ENCODE results near the gene RAB25.
"Not testable (repeated sequence)": the region's sequence is repeated elsewhere in the genome, so short reads cannot be mapped to it uniquely, and the experiment has no call there.

RAB25 gene

DNA sequence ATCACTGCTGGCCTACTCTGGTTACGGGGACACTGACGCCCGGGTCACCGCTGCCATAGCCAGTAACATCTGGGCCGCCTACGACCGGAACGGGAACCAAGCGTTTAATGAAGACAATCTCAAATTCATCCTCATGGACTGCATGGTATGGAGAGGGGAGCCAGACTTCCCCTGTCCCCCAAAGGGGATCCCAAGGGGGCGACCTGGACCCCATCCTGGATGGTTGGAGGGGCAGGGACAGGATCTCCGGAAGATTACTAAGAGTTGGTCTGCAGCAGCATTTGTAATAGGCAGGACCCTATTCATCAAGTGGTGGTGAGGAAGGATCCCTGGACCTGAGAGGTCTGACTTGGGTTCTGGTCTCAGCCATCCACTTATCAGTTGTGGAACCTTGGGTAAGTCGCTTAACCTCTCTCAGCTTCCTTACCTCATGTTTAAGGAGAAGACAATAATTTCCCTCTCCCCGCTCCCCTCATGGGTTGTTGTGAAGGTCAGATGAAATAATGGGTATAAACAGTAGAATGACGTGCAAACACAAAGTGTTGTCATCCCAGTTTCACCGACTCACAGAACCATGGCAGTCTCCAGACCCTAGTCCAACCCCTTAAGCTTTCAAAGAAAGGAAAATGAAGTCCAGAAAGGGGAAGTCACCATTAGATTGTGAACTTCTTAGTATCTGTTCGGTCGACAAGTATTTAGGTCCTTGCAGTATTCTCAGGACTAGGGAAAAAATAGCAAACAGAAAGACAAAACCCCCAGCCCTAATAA lies 5.5 kb upstream of the RAB25 start:
- DNase-seq, result no peak

DNA sequence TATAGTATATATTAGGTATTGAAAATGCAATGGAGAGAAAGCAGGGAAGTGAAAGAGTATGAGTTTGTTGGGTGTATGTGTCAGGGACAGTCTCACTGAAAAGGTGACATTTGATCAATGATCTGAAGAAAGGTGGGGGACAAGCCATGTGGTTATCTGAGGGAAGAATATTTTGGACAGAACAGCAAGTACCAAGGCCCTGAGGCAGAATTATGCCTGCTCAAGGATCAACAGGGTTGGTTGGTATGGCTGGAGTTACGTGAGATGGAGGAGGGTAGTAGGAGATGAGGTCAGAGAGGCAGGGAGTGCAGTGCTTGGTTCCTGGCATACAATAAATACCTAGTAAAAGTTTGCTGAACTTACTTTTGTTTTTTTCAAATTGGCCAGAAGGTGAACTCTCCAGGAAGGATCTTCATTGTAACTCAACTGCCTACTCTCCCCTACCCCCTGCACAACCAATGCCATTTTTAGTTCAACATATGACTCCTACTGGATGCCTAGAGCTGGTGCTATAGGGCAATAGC lies 4.6 kb upstream of the RAB25 start:
- no peak for DNase-seq

- no peak for DNase-seq
Measured at GRCh38 chr1:156062189-156062588, 1.2 kb downstream of the RAB25 start.

- no peak for DNase-seq
Measured at GRCh38 chr1:156063997-156064285, 3.0 kb downstream of the RAB25 start.

DNA sequence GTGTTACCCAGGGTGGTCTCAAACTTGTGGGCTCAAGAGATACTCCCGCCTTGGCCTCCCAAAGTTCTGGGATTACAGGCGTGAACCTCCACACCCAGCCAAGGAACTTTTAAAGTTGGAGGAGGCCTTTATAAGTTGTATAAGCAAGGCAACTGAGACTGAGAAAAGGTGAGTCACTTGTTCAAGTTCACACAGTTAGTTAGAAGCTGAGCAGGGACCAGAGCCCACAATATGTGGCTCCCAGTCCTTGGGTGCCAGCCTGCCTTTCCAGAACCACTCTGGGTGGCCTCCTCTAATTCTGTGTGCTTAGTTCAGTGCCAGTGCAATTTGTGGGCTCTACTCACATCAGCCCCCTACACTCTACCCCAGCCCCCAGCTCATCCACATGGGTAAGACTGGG lies 3.7 kb downstream of the RAB25 start:
- DNase-seq, result no peak

DNA sequence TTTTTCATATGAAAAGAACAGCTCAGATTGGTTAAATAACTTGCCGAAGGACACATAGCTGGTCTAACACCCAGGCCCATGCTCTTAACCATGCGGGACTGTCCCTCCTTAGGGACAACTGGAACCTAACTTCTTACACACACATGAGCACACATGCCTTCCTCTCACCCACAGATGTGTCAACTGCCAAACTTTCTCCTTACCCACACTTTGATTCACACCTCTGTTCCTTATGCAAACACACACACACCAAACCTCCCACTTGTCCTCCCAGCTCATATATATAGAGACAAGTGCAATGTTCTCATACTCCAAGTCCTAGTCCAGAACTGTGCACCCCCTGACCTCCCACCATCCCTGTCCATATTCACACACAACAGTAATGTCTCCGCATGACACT lies 4.3 kb downstream of the RAB25 start:
- DNase-seq, result no peak

DNA sequence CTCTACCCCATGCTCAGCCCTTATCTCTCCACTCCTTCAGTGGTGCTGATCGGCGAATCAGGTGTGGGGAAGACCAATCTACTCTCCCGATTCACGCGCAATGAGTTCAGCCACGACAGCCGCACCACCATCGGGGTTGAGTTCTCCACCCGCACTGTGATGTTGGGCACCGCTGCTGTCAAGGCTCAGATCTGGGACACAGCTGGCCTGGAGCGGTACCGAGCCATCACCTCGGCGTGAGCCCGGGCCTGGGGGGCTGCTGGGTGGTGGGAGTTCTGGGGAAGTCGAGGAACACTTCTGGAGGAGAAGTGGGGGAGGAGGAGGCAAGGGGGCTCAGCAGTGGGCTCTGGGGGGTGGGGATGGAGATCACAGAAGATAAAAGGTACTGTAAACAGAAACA lies 4.9 kb downstream of the RAB25 start:
- no peak for DNase-seq

GRCh38 chr1:156067262-156067661 lies 6.3 kb downstream of the RAB25 start:
- DNase-seq, result no peak

DNA sequence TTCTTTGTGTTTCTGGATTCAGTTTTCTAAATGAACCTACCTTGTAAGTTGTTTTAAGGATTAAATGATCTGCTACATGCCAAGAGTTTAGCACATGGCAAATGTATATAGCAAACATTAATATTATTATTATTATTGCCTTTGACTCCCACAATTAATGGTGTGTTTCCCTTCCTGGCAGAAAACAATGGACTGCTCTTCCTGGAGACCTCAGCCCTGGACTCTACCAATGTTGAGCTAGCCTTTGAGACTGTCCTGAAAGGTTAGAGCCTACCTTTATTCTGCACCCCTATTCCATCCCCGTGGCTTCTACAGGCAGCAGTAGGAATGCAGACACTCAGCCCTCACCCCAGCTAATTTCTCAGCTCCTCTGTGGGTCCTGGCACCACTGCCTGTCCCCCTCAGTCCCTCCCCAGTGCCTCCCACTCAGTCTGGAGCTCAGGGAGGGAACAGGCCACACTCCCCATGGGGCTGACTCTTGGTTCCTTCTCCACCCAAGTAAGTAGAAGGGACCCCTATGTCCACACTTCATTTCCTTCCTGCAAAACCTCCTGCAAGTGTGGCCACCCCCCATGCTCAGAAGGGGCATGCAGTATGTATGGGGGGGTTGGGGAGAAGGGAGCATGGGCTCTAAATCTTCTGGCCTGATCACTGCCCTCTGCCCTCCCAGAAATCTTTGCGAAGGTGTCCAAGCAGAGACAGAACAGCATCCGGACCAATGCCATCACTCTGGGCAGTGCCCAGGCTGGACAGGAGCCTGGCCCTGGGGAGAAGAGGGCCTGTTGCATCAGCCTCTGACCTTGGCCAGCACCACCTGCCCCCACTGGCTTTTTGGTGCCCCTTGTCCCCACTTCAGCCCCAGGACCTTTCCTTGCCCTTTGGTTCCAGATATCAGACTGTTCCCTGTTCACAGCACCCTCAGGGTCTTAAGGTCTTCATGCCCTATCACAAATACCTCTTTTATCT lies 8.8 kb downstream of the RAB25 start:
- DNase-seq, result no peak

- no peak for DNase-seq
Measured at GRCh38 chr1:156070548-156070947, 9.6 kb downstream of the RAB25 start.

- not testable (repeated sequence) for DNase-seq
Measured at GRCh38 chr1:156071332-156071816, 10.4 kb downstream of the RAB25 start.

DNA sequence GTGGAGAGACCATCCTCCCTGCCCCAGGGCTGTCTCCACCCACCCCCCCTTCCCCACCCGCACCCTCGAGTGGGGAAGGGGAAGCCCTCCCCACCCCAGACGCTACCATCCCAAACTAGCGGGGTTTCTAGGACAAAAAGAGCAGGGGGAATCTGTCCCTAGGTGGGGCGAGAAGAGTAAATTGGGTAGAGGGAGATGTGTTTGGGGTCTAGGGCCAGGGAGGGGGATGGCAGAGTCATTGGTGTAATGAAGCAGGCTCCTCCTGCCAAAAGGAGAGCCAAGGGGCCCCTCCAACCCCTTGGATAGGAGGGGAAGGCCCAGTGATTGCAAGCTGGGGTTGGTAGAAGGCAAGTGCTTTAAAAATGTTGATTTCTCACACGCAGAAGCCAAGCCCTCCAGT lies 11.3 kb downstream of the RAB25 start:
- no peak for DNase-seq

- no peak for DNase-seq
Measured at GRCh38 chr1:156073110-156073687, 12.2 kb downstream of the RAB25 start.

DNA sequence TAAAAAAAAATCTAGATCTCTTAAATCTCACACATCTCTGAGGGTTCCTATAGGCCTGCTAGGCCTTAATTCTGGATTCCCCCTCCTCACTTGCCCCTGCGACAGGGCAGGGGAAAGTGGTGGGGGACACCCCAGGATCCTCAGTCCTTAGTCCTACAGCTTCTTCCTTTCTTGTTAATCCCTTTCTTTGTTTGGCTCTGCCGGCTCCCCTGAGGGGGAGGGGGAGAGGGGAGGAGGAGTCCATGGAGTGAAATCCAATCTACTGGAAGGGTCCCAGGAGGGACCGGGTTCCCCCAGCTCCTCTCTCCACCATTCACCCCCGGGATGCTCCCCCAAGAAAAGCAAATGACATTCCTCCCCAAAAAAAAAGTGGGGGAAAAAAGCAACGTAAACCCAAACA lies 12.8 kb downstream of the RAB25 start:
- no peak for DNase-seq

- no peak for DNase-seq
Measured at GRCh38 chr1:156074661-156075060, 13.7 kb downstream of the RAB25 start.

DNA sequence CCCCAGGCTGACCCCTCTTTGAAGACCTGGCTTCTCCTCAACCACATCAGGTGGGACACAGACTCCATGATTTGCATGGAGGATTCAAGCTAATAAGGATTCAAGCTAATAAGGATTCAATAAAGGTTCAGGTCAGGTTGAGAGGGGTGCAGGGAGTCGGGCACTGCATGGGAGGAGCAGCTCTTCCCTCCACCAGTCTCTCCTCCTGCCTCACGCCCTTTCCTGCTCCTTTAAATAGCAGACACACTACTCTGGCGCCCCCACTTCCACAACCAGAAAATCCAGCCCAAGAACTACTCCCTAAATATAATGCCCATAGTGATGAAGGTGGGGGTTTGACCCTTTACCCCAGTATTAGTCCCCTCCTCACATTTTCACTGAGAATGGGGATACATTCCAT lies 14.2 kb downstream of the RAB25 start:
- no peak for DNase-seq

- no peak for DNase-seq
Measured at GRCh38 chr1:156075775-156076204, 14.8 kb downstream of the RAB25 start.

- DNase-seq, result no peak
Measured at GRCh38 chr1:156076609-156077429, 15.9 kb downstream of the RAB25 start.

DNA sequence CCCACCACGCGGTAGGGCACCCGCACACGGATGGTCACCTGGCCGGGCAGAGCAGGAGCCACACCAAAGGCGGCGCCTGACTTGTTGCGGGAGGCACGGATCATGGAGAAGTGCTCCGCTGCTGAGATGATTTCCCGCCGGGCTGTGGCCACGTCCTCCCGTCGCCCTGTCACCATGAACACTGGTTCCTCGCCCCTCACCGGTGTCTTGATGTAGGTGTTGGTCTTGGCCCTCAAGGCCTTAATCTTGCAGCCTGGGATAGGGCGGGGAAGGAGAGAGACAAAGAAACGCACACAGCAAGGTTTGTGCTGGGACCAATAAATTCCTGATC lies 16.4 kb downstream of the RAB25 start:
- DNase-seq, result no peak

DNA sequence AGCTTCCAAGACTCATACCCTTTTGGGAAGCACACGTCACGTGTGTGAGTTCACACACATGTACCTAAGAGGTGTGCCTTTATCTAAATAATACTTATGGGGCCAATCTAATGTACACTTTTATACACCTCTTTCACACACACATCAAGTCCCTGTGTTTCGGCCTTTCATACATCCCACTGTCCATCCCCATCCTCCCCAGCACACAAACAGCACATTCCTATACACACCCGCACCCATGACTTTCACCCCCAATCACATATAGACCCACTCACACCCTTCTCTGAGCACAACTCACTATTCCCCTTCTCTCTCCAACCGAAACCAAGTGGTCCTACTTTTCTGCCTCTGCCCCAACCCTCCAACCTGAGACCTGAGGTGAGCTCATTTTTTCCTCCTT lies 17.8 kb downstream of the RAB25 start:
- DNase-seq, result no peak

- no peak for DNase-seq
Measured at GRCh38 chr1:156079762-156080161, 18.8 kb downstream of the RAB25 start.

GRCh38 chr1:156080241-156080862 lies 19.4 kb downstream of the RAB25 start:
- DNase-seq, result no peak

Measured in CD4-positive, alpha-beta T cell treated with Interleukin-17A for 1 hour (primary cell).